ENCODE data around the gene TOP1. TPM values are rescaled to one million over a fixed set of nuclear protein-coding genes. Genes with fewer than 3 reads are reported as not detected.
A peak's percentile ranks its signal among the peaks of the same experiment; 100 is the strongest.

The TOP1 gene
- polyA plus RNA-seq, 5 donors: 79.1 to 101 (median 93.5) TPM

DNA sequence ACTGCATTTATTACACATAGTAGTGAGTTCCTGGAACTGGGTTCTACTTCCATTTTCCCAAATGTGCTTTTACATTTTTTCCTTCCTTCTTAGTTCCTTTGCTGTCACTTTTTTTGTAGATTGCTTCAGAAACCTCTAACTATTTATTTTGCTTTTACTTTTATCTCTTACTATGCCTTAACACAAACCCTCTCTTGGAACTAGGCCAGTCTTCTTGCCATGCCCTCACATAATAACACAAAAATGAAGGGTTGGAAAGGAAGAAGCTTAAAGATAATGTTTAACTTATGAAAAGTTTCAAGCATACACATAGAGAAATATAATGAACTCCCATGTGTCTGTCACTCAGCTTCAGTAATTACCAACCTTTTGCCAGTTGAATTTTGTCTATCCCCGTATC lies 27.1 kb downstream of the TOP1 start:
- DNase-seq: no peak

- no peak for DNase-seq
These were observed 29.5 kb downstream of the TOP1 start for GRCh38 chr20:41057999-41058673.

DNA sequence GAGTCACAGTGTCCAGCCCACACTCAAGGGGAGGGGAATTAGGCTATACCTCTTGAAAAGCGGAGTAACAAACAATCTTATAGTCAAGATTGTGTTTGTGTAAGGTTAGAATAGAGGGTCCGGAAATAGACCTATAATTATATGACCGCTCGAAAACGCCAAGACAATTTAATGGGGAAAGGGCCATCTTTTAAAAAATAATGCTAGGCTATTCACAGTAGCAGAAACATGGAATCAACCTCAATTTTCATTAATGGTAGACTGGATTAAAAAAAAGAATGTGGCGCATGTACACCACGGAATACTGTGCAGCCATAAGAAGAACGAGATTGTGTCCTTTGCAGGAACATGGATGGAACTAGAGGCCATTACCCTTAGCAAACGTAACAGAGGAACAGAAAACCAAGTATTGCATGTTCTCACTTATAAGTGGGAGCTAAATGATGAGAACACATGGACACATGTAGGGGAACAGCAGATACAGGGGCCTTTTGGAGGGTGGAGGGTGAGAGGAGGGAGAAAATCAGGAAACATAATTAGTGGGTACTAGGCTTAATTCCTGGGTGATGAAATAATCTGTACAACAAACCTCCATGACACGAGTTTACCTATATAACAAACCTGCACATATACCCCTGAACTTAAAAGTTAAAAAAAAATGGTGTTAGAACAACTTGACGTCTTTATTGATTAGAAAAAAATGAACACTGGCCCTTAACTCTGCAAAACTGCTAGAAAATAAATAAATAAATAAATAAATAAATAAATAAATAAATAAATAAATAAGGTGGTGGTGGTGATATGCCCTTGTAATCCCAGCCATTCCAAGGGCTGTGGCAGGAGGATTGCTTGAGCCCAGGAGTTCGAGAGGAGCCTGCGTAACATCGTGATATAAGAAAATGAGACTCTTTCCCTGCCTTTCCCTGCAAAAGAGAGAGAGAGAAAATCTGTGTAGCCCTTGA lies 30.3 kb downstream of the TOP1 start:
- DNase-seq: no peak

GRCh38 chr20:41061155-41061554 lies 32.5 kb downstream of the TOP1 start:
- no peak for DNase-seq

DNA sequence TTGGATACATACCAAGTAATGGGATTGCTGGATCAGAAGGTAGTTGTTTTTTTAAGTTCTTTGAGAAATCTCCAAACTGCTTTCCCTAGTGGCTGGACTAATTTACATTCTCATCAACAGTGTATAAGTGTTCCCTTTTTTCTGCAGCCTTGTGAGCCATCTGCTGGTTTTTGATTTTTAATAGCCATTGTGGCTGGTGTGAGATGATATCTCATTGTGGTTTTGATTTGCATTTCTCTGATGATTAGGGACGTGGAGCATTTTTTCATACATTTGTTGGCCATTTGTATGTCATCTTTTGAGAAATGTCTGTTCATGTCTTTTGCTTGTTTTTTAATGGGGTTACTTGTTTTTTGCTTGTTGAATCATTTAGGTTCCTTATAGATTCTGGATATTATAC lies 34.8 kb downstream of the TOP1 start:
- DNase-seq: no peak

DNA sequence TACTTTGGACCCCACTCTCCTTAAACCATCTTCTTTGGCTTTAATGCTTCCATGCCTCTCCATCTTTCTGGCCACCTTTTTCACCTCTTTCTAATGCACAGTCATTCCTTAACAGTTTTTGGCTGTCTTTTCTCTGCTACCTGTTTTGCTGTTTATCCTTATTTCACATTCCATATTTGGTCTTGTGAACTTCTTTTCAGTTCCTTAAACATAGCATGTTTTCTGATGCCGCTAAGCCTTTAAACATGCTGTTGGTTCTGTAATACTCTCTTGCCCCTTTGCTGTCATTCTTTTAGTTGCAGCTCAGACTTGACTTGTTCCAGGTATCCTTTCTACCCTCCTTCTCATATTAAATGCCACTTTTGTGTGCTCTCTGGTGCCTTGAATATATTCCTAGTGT lies 35.8 kb downstream of the TOP1 start:
- no peak for DNase-seq

GRCh38 chr20:41065716-41066115 lies 37.1 kb downstream of the TOP1 start:
- no peak for DNase-seq

- no peak for DNase-seq
These were observed 40.2 kb downstream of the TOP1 start for GRCh38 chr20:41068806-41069205.

GRCh38 chr20:41072190-41072863 lies 43.7 kb downstream of the TOP1 start:
- DNase-seq: peak in 1 of 2 donors; percentile 27

DNA sequence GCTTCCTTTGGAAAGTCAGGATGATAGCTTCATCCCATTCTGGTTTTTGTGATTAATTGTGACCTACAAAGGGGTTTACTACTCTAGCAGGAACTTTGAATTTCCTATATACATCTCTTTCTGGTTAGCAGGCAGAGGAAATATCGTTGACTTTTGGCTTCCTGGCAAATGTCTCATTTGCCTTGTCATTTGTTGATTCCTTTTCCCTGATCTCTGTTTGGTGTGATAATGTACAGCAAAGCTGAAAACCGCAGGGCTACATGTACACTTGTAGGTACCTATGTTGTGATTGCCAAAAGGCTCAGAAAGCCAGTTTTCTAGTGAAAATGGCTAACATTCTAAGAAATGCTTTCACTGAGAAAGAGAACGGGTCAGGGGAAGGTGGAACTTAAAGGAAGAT lies 44.3 kb downstream of the TOP1 start:
- DNase-seq: no peak

GRCh38 chr20:41074441-41074840 lies 45.8 kb downstream of the TOP1 start:
- no peak for DNase-seq

- no peak for DNase-seq
These were observed 48.2 kb downstream of the TOP1 start for GRCh38 chr20:41076776-41077175.

GRCh38 chr20:41078329-41078728 lies 49.7 kb downstream of the TOP1 start:
- peak; percentile 36 to 40 for DNase-seq

DNA sequence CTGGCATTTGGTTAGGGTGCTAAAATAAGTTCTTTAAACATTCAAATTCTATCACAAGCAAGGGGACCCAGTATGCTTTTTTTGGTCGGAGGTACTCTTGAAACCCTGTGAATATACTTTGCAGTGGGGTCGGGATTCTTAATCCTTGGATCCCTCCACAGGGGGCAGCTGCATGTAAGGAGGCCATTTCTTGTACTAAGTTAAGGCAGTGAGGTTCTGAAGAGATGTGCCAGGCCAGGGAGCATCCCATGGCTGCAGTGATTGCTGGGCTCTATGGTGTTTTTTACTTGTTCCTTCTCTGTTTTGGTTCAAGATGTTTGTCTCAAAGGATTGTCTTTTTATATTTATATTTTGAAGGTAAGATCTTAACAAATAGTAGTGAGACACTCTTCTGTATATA lies 50.4 kb downstream of the TOP1 start:
- no peak for DNase-seq

- DNase-seq: no peak
These were observed 52.2 kb downstream of the TOP1 start for GRCh38 chr20:41080866-41081265.

DNA sequence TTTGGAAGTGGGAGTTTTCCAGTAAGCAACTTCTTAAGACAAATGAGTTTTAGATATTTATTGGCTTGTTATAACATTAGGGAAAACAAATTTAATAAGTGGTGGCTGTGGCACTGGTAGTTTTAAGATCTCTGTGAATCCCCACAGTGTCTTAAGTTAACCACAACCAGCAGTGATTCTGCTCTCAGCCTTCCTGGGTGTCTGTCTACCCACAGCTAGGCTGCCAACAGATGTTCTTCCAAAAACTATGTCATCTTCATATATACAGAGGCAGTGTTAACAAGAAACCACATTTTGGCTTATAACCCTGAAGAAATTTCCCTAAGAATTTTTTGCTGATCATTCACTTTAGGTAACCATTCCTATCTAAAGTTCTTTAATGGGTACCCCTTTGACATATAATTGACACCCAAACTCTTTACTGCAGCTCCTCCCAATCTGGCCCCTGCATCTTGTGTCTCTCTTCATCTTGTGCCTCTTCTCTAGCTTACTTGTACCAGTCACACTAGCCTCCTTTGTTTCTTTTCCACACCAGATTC lies 52.7 kb downstream of the TOP1 start:
- no peak for DNase-seq

GRCh38 chr20:41082306-41082705 lies 53.7 kb downstream of the TOP1 start:
- no peak for DNase-seq

- no peak for DNase-seq
These were observed 57.0 kb downstream of the TOP1 start for GRCh38 chr20:41085606-41086005.

GRCh38 chr20:41086402-41087324 lies 58.0 kb downstream of the TOP1 start:
- DNase-seq: peak in 1 of 2 donors; percentile 21

DNA sequence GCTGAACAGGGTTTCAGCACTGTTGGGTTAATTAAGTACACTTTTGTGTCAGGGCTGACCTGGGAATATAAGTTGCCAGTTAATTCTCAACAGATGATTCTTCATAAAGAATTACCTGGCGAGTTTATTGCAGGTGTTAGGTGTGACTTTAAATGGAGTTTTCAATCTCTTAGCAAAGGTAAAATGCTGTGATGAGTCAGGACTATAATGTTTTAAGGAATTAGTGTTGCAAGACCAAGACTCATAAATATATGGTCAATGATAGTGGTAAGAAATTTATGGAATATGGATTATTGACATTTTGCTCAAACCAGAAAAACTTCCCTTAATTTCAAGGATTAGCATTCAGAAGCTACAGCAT lies 58.7 kb downstream of the TOP1 start:
- no peak for DNase-seq

GRCh38 chr20:41087777-41088176 lies 59.2 kb downstream of the TOP1 start:
- DNase-seq: no peak
